NCI-H748 (cell line): ENCODE results near the gene RAD51B.
A peak's percentile ranks its signal among the peaks of the same experiment; 100 is the strongest.

Source experiments
- DNase-seq: peaks from one replicate; lab custom pipeline; 2025; ENCODE audit not compliant: unreplicated experiment; lab: John Stamatoyannopoulos, UW

The RAD51B gene

DNA sequence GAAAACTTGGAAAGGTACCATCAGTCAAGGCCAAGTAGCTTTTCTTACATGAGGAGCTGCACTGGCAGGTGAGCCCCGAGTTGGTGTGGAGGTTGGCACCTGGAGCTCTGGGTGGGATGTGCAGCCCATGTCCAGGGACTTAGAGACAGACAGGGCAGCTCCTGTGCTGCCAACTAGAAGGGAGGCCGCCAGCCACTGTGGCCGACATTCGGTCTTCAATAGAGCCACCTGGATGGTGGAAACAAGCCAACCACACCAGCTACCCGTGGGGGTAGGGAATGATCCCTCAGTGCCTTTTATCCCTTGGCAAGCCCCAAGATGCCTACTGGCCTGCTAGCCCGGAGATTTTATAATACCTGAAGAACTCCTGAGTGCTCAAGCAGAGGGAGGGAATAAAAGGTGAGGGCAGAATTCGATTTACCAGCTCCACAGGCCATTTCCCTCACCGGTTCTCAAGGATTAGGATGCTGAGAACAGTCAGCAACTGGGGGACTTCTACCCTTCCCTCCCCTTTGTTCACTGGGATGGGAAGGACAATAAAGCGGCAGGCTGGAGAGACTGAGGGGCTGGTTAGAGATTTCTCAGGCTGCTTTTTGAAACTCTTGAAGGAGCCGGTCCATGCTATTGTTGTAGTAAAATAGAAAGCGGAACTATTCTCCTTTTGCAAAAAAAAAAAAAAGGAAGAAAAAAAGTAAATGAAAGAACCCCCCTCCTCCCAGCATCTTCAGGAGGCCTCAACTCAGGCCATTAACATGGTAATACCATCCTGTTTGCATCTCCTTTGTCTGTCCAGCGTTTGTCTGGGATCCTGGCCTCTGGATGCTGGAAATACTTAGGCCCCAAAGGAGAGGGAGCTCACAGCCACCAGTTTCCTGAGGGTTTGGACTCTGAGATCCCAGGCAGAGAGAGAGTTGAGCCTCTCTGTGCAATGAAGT is 651.7 kb downstream of the RAD51B start:
- no peak for DNase-seq

DNA sequence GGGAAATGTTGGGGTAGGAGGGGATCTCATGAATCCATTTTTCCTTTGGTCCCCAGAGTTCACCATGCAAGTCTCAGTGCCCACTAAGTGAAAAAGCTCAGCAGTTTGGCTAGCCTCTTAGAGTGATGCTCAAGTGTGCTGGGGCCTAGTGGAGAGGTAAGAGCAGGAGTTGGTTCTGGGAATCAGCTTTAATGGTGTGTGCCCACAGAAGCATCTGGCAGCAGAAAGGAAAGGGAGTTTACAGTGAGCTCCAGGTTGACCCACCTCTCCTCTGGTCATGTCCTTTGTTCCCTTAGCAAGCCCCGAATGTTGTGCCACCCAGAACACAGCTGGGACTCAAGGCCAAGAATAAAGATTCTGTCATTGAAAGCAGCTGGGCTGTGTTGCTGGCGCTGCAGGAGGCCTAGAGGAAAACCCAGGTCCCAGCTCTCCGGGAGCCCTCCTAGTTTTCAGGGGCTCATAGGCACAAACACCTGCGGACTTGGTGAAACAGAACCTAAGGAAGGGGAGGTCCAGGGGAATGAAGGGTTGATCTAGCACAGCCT is 652.5 kb downstream of the RAD51B start:
- no peak for DNase-seq

DNA sequence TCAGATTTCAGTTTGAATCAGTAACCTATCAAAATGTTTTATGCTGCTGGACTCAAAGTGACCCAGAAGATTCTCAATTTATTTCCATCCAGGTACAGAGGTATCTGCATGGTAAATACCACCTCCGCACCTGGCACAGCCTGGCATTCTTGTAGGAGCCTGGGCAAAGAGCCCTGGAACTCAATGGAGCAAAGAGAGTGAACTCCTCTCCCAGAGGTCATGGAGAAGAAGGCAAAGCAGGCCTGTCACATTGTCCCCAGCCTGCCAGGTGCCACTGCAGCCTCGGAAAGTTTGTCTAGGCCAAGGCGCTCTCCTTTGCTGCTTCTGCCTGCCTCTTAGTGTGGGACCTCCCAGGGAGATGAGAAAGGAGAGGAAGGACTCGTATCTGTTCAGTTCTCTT is 653.5 kb downstream of the RAD51B start:
- DNase-seq, result no peak

DNA sequence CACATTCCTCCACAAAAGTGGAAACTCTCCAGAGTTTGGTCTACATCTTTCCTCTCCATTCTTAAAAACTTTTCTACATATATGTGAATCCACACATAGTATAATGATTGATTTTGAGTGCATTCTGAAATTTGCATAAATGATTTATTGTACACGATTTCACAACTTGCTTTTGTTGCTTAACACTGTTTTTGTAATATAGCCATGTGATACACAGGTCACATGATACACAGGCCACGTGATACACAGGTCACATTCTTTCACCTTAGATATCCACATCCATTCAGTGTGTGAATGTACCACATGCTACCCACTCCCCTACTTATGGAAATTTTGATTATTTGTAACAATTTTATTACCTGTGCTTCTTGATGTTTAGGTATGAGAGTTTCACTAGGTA is 654.2 kb downstream of the RAD51B start:
- DNase-seq, result no peak

DNA sequence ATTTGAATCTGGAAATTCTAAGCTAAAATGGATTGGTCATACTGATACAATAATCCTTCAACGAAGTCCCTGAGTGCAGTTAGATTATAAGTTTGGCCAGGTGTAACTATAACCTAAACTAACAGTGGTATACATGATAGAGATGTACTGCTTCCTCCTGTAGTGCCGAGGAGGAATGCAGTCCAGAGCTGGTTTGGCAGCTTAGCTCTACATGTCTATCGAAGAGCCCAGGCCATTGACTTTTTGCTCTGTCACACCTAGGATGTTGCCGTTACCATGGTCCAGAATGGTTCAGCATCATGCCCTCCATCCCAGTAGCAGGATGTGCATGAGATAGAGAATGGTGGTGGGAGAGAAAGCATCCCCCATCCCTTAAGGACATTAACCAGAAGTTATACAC is 655.2 kb downstream of the RAD51B start:
- DNase-seq, result no peak

DNA sequence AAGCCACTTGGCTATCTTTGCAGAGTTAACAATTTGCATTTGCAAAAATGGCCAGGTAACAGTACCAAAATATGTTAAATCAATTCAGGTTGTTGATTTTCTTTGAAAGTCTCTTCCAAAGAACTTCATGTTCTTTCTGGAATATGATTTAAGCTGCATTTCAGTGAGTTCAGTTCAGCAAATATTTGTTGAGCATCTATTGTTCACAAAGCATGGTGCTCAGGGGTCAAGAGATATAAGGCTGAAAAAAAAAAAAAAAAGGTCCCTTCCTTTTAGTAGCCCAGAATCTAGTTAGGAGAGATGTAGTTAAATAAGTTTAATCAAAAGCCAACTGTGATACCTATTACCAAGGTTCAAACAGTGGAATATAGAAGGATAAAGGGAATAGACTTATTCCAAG is 656.2 kb downstream of the RAD51B start:
- DNase-seq, result no peak

DNA sequence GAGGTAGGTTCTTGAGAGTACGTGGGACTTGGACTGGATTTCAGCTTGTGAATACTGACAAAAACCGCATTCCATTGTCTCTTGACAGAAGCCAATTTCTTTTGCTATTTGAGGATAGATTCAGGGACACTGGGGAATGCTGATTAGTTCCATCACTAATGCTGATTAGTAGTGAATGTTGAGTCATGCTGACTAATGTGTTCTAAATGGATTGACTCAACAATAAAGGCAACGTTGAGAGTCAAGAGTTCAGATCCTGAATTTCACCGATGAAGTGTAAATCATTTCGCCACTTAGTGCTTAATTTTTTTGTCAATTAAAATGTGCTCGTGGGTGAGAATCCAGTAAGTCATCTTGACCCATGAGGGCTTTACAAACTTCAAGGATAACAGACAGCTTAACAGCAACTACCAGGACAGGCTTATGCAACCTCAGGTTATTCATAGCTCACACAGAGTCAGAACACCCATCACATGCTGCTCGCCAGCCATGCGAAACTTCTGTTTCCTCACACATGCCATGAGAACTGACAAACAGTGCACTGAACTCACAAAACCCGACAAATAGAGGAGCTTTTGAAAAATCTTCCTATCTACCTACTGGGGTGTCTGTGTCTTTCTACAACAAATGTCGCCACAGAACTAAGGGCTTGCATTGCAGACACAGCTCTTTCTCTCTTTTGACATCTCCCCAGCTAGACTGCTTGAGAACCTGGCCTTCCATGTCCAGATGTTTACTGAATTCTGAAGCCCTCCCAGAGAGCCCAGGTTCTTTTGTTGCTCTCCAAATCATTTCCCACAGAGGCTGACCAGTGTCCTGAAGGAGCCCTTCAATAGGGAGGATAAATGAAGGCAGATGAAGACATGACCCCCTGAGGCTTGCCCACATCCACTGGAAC is 656.9 kb downstream of the RAD51B start:
- DNase-seq, result no peak

DNA sequence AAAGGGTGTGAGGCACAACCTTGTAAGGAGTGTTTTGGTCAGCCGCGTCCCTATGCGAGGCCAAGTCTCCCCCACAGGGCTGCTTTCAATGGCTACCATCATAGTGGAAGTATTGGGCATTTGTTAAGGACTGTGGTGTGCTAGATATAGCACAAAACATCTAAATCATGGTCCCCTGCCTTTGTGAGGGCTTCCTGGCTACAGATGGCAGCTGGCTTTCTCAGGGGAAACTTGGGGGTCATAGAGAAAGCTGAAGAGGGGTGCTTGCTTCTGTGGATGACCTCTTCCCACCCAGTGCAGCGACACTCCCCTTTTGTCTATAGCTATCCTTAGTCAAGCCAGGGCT is 657.5 kb downstream of the RAD51B start:
- DNase-seq, result no peak

DNA sequence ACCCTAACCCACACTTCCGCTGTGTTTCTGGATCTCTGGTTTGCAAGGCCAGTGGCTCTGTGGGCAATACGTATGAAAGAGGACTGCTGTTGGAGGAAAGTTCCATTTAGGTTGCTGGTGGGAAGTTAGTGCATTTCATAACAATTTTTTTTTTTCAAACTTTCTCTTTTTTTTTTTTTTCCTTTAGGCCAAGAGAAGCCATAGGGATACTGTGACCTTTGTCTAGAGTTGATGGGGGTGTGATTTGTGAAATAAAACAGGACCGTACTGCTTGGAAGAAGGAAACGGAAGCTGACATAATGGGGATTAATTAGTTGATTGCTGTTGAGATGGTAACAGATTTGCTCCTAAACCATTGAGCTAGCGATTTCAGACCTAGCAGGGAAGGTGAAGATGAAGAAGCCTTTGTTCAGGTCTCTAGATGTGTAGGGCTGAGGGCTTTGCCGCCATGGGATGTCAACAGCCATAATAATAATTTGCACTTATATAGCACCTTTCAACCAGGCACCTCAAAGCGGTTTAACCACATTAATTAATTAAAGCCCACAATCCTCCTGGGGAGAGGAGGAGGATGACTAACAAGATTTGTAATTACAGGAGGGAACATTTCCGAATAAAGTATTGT is 658.0 kb downstream of the RAD51B start:
- DNase-seq, result peak; percentile 57

DNA sequence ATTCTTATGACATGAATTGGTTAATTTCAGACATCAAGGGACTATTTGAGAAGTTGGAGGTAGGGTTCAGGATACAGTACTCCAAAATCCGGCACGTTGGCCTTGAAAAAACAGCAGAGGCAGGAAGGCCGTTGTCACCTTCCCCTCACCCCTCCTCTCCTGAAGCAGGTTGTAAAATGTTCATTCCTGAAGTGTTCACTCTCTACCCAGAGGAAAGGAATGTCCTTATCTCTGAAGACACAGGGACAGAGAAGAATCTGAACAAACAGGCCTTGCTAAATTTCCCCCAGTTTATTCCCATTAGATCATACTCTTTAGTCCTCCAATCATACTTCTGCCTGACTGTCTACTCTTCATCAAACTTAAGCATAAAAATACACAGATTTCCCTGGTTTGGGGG is 659.7 kb downstream of the RAD51B start:
- no peak for DNase-seq

DNA sequence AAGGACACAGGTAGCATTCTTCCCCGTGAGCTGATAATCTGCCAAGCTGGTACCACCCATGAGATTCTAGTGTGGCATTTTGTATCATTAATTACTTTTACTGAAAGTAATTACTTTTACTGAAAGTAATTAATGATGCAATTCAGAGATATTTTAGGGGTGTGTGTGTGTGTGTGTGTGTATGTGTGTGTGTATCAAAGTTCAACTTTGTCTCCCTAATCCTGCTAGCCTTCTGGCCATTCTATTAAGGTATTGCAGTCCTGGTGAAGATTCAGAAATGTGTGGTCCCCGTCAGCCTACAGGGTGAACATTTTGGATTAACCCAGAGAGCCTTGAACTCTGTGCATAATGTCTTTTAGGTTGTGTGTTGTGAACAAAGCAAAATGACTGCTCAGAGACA is 662.4 kb downstream of the RAD51B start:
- DNase-seq, result no peak

DNA sequence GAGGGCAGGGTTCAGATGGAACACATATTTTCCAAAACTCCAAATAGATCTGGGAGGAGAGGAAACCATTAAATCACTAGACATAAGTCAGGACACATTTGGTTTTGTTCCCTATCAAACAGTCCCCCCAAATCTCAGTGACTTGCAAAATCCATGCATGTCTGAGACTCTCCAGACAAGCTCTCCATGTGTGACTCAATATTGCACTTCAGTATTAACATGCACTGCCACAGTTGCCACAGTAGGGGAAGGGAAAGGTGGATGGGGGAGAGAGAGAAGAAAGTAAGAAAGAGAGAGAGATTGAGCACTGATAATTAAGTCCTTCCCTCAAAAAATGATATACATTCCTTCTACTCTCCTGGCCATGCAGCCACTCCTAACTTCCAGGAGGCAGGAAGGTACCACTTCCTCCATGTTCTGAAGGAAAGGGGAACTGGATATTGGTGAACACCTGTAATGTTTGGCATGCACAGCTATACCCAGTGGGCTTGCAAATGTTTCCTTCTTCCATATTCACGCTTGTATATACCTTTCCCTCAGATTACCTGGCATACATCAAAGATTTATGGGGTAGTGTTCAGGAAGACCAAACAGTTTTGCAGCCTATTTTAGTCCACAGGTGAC is 663.3 kb downstream of the RAD51B start:
- no peak for DNase-seq

DNA sequence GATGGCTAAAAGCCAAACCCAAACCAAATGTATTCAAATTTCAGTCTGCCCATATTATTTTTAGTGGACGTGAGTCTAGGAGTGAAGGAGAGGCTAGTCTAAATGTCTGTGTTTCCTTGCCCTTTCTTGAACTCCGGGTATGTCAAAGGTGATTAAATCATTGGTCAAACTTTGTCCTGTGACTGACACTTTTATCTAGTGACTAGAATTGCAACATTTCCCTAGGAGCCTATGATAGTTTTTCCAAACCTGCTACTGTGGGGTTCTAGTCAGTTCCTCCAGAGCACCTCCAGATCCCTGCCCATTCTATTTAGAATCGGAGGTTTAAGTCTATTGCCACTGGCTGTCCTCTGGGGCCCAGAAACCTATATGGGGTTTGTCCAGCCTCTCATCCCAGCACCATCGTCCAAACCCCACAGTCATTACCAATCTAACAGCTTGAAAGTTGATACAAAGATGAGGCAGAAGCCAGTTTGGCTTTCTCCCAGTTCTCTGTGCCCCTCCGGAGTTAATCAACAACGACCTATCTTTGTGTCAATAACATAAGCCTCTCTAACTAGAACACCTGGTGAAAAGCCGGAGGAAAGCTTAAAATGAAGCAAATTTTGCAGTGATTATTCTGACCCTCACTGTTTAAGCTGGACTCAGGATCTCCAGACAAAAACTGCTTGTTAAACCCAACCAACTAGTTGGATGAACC is 666.6 kb downstream of the RAD51B start:
- no peak for DNase-seq

DNA sequence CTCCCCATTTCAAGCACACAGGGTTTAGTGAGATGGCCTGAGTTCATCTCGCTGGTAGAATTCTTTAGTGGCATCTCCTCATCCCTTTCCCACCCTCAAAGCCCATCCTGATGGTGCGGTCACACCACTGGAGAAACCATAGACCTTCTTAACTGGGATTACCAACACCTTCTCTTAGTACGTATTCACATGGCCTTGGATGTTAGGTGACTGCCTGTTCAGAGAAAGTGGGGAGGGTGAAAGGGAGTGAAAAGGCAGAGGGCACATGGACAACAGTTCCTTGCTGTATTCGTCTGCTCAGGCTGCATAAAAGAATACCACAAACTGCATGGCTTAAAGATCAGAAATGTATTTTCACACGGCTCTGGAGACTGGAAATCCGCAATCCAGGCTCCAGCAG is 667.2 kb downstream of the RAD51B start:
- no peak for DNase-seq

DNA sequence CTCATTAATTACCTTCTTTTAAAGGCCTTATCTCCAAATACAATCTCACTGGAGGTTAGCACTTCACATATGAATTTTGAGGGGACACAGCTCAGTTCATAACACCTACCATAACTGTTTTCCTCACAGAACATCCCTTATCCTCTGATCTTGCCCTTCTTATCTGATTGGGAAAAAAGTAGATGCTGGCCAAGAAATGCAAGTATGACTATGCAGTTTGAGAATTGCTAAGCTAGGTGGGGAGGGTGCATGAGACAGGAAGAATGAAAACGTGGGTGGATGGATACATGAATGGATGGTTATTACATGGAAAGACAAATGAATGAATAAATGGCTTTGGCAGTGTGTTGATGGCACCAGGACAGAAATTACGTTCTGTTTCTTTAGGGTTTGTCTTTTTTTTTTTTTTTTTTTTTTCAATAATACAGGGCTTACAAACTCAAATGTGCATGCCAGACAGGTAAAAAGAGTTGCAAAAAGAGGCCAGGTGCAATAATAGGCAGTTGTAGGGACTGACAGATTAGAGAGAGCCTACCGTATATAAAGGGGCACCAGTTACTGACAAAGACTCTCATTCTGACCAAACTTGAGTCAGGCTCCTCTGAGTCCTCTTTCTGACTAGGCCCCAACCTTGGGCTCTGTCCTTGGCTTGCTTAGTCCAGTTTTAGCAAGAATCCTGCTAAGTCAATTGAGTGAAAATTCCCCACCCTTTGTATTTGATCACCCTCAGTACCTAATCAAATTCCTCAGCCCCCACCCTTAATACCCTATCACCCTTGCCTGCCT is 668.4 kb downstream of the RAD51B start:
- DNase-seq, result no peak

DNA sequence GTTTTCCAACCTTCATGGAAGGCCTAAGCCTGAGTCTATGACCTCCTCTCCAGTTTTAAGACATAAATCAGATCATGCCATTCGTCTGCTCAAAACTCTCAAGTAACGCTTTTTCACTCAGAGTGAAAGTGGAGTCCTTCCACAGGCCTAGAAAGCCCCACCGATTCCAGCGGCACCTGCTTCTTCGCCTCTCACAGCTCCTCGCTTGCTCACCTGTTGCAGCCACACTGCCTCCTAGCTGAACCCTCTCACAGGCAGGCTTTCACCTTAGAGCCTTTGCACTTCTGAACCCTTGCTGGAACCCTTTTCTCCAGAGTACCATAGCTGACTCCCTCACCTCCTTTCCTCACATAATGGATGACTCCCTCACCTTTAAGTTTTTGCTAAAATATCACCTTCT is 672.2 kb downstream of the RAD51B start:
- no peak for DNase-seq

DNA sequence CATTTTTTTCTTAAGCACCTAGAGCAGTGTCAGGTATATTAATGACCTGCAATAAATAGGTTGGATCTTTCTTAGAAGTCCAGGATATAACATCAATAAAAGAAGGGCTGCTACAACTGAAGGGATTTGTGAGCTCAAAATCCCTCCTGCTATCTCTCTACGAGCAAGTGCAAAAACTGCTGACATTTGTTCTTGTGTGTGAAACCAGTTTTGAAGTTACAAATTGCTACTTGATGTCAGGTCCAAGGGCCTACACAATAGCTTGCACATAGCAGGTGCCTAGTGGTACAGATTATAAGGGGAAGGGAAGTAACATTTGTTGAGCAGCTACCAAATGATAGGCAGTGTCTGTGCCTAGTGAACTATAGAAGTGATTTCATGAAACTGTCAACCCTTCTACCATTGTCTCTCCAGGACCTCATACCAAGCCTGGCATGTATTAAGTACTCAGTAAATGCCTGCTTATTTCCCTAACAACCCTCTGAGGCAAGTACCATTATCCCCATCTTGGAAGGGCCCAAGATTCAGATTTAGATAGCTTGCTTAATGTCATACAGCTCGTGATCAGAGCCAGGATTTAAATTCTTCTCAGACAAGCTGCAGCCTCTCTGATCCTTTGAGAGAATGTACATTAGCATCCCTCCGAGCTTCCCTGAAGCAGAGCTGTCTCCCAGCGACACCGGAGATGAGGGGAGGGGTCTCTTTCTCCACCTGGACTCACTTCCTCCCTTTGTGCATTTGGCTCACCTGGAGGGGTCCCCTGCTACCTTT is 673.0 kb downstream of the RAD51B start:
- DNase-seq, result no peak

DNA sequence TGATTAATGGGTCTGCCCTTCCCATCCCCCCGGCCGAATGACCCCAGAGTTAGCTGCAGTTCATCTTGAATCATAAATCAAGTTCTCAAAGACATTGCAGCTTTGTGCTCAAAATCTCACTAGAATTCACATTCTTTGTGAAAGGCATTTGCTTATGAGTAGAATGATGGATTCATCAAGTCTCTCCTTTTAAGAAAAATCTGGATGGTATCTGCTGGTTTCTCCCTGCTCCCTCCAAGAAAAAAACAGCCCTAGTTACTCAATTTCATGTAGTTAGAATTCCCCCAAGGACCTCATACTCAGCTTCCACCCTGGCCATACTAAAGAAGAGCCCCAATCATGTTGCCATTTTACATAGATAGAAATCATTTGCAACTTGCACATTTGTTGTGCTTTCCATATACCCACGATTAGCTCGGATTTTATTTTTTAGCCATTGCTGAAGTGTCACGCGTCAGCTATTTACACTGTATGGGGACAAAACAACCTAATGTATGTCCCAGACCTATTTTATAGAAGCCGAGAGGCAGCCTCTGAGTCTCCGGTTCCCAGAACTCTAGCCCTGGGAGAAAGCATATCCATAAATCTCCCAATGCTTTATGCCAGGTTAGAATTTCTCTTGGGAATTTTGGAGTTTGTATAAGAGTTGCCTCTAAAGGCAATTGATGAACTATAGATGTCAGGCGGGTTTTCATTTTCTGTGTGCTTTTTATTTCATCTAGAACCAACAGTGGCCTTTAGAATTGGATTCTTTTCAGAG is 673.8 kb downstream of the RAD51B start:
- DNase-seq, result no peak
